ENCODE measurements around the gene TCP11L2. TPM values are rescaled to one million over a fixed set of nuclear protein-coding genes. Genes with fewer than 3 reads are reported as not detected.
"Not testable (repeated sequence)": the region's sequence is repeated elsewhere in the genome, so short reads cannot be mapped to it uniquely, and the experiment has no call there.

The TCP11L2 gene
- total RNA-seq, 1 donor from 2014 or later: 7.8 TPM

DNA sequence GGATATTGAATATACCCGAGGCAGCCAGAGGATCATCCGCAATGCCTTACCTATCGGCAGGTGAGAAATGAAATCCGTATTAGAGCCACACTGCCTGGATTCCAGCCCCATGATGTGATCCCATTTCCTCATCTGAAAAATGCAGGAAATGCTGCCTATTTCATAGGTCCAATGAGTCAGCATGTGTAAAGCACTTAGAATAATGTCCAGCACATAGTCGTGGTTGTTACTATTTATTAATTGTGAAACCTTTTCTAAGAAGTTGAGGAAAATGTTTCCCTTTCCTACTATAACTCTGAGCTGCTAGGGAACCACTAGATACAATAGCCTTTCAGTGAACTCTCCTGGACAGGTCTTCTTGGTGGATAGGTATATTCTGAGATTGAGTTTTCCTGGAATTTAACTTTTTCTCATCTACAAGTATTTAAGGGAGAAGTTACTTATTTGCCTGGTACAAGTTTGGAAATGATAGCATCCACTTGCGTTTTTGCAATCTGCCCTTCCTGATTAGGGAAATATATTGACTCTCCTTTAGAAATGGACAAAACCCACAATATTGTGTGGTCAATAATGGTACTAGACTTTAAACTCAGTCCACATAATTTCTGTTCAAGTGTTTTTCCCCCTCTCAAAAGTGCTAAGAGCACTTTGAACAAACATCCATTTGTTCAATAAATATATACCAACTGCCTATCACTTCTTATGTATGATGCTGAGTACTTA is 67.3 kb downstream of the TCP11L2 start:
- H3K4me3 Mint-ChIP-seq: no peak overlapping the region
- H4K20me1 ChIP-seq (ENCODE audit: low read depth): no peaks in the 10 kb centered on the region

DNA sequence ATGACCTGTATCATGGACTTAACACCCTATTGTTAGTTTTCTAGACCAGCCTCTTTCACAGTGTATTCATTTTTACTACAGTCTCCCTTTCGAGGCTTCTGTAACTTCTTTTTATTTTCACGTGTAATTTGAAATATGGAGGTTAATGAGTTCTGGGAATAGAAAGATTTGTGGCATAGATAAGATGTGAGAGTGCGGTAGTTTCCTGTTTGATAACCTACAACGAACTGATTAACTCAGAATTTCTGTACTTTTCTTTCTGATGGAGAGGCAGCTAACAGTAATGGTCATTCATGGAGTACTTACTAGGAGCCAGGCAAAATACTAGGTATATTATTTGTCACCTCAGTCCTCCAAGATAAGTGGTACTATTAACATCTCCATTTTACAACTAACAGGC is 76.3 kb downstream of the TCP11L2 start:
- H3K27ac ChIP-seq: no peak overlapping the region
- H3K79me2 ChIP-seq (ENCODE audit: low read depth): no peaks in the 10 kb centered on the region
- TF ChIP-seq EZH2phosphoT487 (IDR thresholded peaks at IDR 0.05) (no peak), EZH2 (IDR thresholded peaks at IDR 0.05) (no peak)
- TF ChIP-seq, protein P1, sequence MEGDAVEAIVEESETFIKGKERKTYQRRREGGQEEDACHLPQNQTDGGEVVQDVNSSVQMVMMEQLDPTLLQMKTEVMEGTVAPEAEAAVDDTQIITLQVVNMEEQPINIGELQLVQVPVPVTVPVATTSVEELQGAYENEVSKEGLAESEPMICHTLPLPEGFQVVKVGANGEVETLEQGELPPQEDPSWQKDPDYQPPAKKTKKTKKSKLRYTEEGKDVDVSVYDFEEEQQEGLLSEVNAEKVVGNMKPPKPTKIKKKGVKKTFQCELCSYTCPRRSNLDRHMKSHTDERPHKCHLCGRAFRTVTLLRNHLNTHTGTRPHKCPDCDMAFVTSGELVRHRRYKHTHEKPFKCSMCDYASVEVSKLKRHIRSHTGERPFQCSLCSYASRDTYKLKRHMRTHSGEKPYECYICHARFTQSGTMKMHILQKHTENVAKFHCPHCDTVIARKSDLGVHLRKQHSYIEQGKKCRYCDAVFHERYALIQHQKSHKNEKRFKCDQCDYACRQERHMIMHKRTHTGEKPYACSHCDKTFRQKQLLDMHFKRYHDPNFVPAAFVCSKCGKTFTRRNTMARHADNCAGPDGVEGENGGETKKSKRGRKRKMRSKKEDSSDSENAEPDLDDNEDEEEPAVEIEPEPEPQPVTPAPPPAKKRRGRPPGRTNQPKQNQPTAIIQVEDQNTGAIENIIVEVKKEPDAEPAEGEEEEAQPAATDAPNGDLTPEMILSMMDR (IDR thresholded peaks at IDR 0.05): no peak
- no peak for DNase-seq (ENCODE audit: low spot score)
- H4K20me1 ChIP-seq (ENCODE audit: low read depth): no peaks in the 10 kb centered on the region
- H3K27me3 ChIP-seq: no peaks in the 10 kb centered on the region
- no peaks in the 10 kb centered on the region for H3K27me3 Mint-ChIP-seq (ENCODE audit: insufficient read depth, low read depth)
- H3K4me1 ChIP-seq: no peaks in the 10 kb centered on the region
- no peak overlapping the region for H3K4me2 ChIP-seq
- no peak overlapping the region for H2AFZ ChIP-seq (replicated peaks)
- peaks cover 16% of the 10 kb centered on the region for H3K9me3 Mint-ChIP-seq
- no peak overlapping the region for H3K4me3 Mint-ChIP-seq
- no peaks in the 10 kb centered on the region for H3K9me3 ChIP-seq (ENCODE audit: low read depth)
- H3K9ac ChIP-seq: no peak overlapping the region
- no peak overlapping the region for H3K27ac Mint-ChIP-seq
- H3K36me3 ChIP-seq: peaks cover 4% of the 10 kb centered on the region
- no peak overlapping the region for H3K4me3 ChIP-seq
- H3K36me3 Mint-ChIP-seq: peaks cover 56% of the 10 kb centered on the region
- H3K4me1 Mint-ChIP-seq: no peaks in the 10 kb centered on the region
- no peaks in the 10 kb centered on the region for H3F3A ChIP-seq (ENCODE audit: low read depth)

More for the DNA sequence above, 67.3 kb downstream of the TCP11L2 start:
- no peak for TF ChIP-seq EZH2phosphoT487 (IDR thresholded peaks at IDR 0.05)
- TF ChIP-seq EZH2 (IDR thresholded peaks at IDR 0.05): no peak
- TF ChIP-seq, protein P1 (IDR thresholded peaks at IDR 0.05): no peak
- no peaks in the 10 kb centered on the region for H3K79me2 ChIP-seq (ENCODE audit: low read depth)
- H3K36me3 ChIP-seq: no peaks in the 10 kb centered on the region
- no peak overlapping the region for H3K4me2 ChIP-seq
- no peaks in the 10 kb centered on the region for H3K27me3 Mint-ChIP-seq (ENCODE audit: insufficient read depth, low read depth)
- H3F3A ChIP-seq (ENCODE audit: low read depth): no peaks in the 10 kb centered on the region
- no peak overlapping the region for H3K27ac Mint-ChIP-seq
- H2AFZ ChIP-seq (replicated peaks): no peak overlapping the region
- no peaks in the 10 kb centered on the region for H3K9me3 ChIP-seq (ENCODE audit: low read depth)
- no peak for DNase-seq (ENCODE audit: low spot score)
- no peaks in the 10 kb centered on the region for H3K4me1 ChIP-seq
- H3K9ac ChIP-seq: no peak overlapping the region
- no peak overlapping the region for H3K4me3 ChIP-seq
- no peaks in the 10 kb centered on the region for H3K27me3 ChIP-seq
- H3K27ac ChIP-seq: no peak overlapping the region
- peaks cover 3% of the 10 kb centered on the region for H3K9me3 Mint-ChIP-seq
- peaks cover 23% of the 10 kb centered on the region for H3K36me3 Mint-ChIP-seq
- no peaks in the 10 kb centered on the region for H3K4me1 Mint-ChIP-seq

DNA sequence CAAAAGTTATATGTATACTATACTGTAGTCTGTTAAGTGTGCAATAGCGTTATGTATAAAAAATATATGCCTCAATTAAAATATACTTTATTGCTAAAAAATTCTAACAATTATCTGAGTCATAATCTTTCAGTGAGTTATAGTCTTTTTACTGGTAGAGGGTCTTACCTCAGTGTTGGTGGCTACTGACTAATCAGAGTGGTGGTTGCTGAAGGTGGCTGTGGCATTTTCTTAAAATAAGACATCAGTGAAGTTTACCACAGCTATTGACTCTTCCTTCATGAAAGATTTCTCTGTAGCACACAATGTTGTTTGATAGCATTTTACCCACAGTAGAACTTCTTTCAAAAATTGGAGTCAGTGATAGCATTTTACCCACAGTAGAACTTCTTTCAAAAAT is 78.4 kb downstream of the TCP11L2 start:
- H3K4me3 Mint-ChIP-seq: no peak overlapping the region
- H3K4me3 ChIP-seq: no peak overlapping the region
- no peaks in the 10 kb centered on the region for H4K20me1 ChIP-seq (ENCODE audit: low read depth)
- peaks cover 14% of the 10 kb centered on the region for H3K9me3 Mint-ChIP-seq
- H3F3A ChIP-seq (ENCODE audit: low read depth): no peaks in the 10 kb centered on the region
- no peak overlapping the region for H3K27ac ChIP-seq
- no peak overlapping the region for H2AFZ ChIP-seq (replicated peaks)
- no peaks in the 10 kb centered on the region for H3K27me3 ChIP-seq
- H3K4me1 Mint-ChIP-seq: peaks cover 2% of the 10 kb centered on the region
- H3K4me2 ChIP-seq: no peak overlapping the region
- H3K9me3 ChIP-seq (ENCODE audit: low read depth): no peaks in the 10 kb centered on the region
- no peak overlapping the region for H3K27ac Mint-ChIP-seq
- no peaks in the 10 kb centered on the region for H3K27me3 Mint-ChIP-seq (ENCODE audit: insufficient read depth, low read depth)
- no peak overlapping the region for H3K9ac ChIP-seq
- TF ChIP-seq EZH2phosphoT487 (IDR thresholded peaks at IDR 0.05) (no peak), EZH2 (IDR thresholded peaks at IDR 0.05) (no peak)
- no peaks in the 10 kb centered on the region for H3K79me2 ChIP-seq (ENCODE audit: low read depth)
- no peak for DNase-seq (ENCODE audit: low spot score)
- peaks cover 50% of the 10 kb centered on the region for H3K36me3 Mint-ChIP-seq
- H3K36me3 ChIP-seq: peaks cover 4% of the 10 kb centered on the region
- no peaks in the 10 kb centered on the region for H3K4me1 ChIP-seq

- not testable (repeated sequence) for H3K27me3 ChIP-seq; H3K36me3 ChIP-seq; H3K4me3 ChIP-seq; H3K9me3 ChIP-seq (ENCODE audit: low read depth); DNase-seq (ENCODE audit: low spot score); H3K4me2 ChIP-seq; H3K9ac ChIP-seq; H3F3A ChIP-seq (ENCODE audit: low read depth); H3K4me1 Mint-ChIP-seq; H3K27ac Mint-ChIP-seq; H3K27me3 Mint-ChIP-seq (ENCODE audit: insufficient read depth, low read depth); H3K79me2 ChIP-seq (ENCODE audit: low read depth); H4K20me1 ChIP-seq (ENCODE audit: low read depth); H3K27ac ChIP-seq; H3K4me3 Mint-ChIP-seq; H3K4me1 ChIP-seq; H2AFZ ChIP-seq (replicated peaks)
- Mint-ChIP-seq H3K9me3 (peaks cover 14% of the 10 kb centered on the region), H3K36me3 (peaks cover 43% of the 10 kb centered on the region)
These were observed 79.3 kb downstream of the TCP11L2 start for GRCh38 chr12:106381866-106382265.

All from neural progenitor cell (in vitro differentiated cells).